ENCODE measurements around the gene TTC27.
"Not testable (repeated sequence)": the region's sequence is repeated elsewhere in the genome, so short reads cannot be mapped to it uniquely, and the experiment has no call there.

TTC27 gene

GRCh38 chr2:32719933-32720716 is 92.3 kb downstream of the TTC27 start:
- no peak for DNase-seq (ENCODE audit: low spot score)

GRCh38 chr2:32720771-32721170 is 92.9 kb downstream of the TTC27 start:
- no peak for DNase-seq (ENCODE audit: low spot score)

GRCh38 chr2:32721376-32721775 is 93.5 kb downstream of the TTC27 start:
- no peak for DNase-seq (ENCODE audit: low spot score)

- no peak for DNase-seq (ENCODE audit: low spot score)
Measured at GRCh38 chr2:32723467-32724079, 95.7 kb downstream of the TTC27 start.

- DNase-seq (ENCODE audit: low spot score): not testable (repeated sequence)
Measured at GRCh38 chr2:32726678-32727077, 98.8 kb downstream of the TTC27 start.

GRCh38 chr2:32727157-32727556 is 99.3 kb downstream of the TTC27 start:
- no peak for DNase-seq (ENCODE audit: low spot score)

- DNase-seq (ENCODE audit: low spot score): not testable (repeated sequence)
Measured at GRCh38 chr2:32730958-32731357, 103.1 kb downstream of the TTC27 start.

GRCh38 chr2:32732120-32732519 is 104.3 kb downstream of the TTC27 start:
- peak; percentile 18 for DNase-seq (ENCODE audit: low spot score)

GRCh38 chr2:32732912-32733472 is 105.1 kb downstream of the TTC27 start:
- no peak for DNase-seq (ENCODE audit: low spot score)

GRCh38 chr2:32735348-32735747 is 107.5 kb downstream of the TTC27 start:
- DNase-seq (ENCODE audit: low spot score): no peak

GRCh38 chr2:32738939-32739338 is 111.1 kb downstream of the TTC27 start:
- DNase-seq (ENCODE audit: low spot score): peak; percentile 24

GRCh38 chr2:32739664-32740063 is 111.8 kb downstream of the TTC27 start:
- no peak for DNase-seq (ENCODE audit: low spot score)

GRCh38 chr2:32741575-32741974 is 113.7 kb downstream of the TTC27 start:
- DNase-seq (ENCODE audit: low spot score): no peak

GRCh38 chr2:32742376-32742775 is 114.5 kb downstream of the TTC27 start:
- DNase-seq (ENCODE audit: low spot score): no peak

- no peak for DNase-seq (ENCODE audit: low spot score)
Measured at GRCh38 chr2:32743480-32744236, 115.8 kb downstream of the TTC27 start.

GRCh38 chr2:32745191-32745590 is 117.3 kb downstream of the TTC27 start:
- peak; percentile 32 for DNase-seq (ENCODE audit: low spot score)

- no peak for DNase-seq (ENCODE audit: low spot score)
Measured at GRCh38 chr2:32745675-32746074, 117.8 kb downstream of the TTC27 start.

- DNase-seq (ENCODE audit: low spot score): peak; percentile 54
Measured at GRCh38 chr2:32746669-32747068, 118.8 kb downstream of the TTC27 start.

- DNase-seq (ENCODE audit: low spot score): no peak
Measured at GRCh38 chr2:32748158-32748557, 120.3 kb downstream of the TTC27 start.

- DNase-seq (ENCODE audit: low spot score): no peak
Measured at GRCh38 chr2:32750880-32751279, 123.0 kb downstream of the TTC27 start.

- peak; percentile 58 for DNase-seq (ENCODE audit: low spot score)
Measured at GRCh38 chr2:32752205-32752604, 124.4 kb downstream of the TTC27 start.

- DNase-seq (ENCODE audit: low spot score): no peak
Measured at GRCh38 chr2:32752952-32753351, 125.1 kb downstream of the TTC27 start.

- not testable (repeated sequence) for DNase-seq (ENCODE audit: low spot score)
Measured at GRCh38 chr2:32754676-32755075, 126.8 kb downstream of the TTC27 start.

Measured in GM03348 (cell line).